NCI-H2029 (cell line): ENCODE measurements around the gene FKBP15.

Experiments used
- DNase-seq: peaks from one replicate; lab custom pipeline; 2025; lab: John Stamatoyannopoulos, UW

The FKBP15 gene

GRCh38 chr9:113228130-113228665 is 7.1 kb upstream of the FKBP15 start:
- DNase-seq, result peak; percentile 34

- no peak for DNase-seq
Observed at GRCh38 chr9:113227436-113227835, 6.4 kb upstream of the FKBP15 start.

GRCh38 chr9:113223963-113224362 is 2.9 kb upstream of the FKBP15 start:
- DNase-seq, result no peak

GRCh38 chr9:113222482-113222841 is 1.4 kb upstream of the FKBP15 start:
- no peak for DNase-seq

GRCh38 chr9:113221800-113222481 is 864 bp upstream of the FKBP15 start:
- DNase-seq, result no peak

- DNase-seq, result no peak
Observed at GRCh38 chr9:113220467-113221002, 542 bp downstream of the FKBP15 start.

- no peak for DNase-seq
Observed at GRCh38 chr9:113219969-113220368, 1.1 kb downstream of the FKBP15 start.

- no peak for DNase-seq
Observed at GRCh38 chr9:113219186-113219936, 1.7 kb downstream of the FKBP15 start.

GRCh38 chr9:113216406-113216805 is 4.7 kb downstream of the FKBP15 start:
- DNase-seq, result no peak

- peak; percentile 10 for DNase-seq
Observed at GRCh38 chr9:113215132-113215531, 5.9 kb downstream of the FKBP15 start.

- no peak for DNase-seq
Observed at GRCh38 chr9:113210815-113211214, 10.3 kb downstream of the FKBP15 start.

GRCh38 chr9:113205861-113206260 is 15.2 kb downstream of the FKBP15 start:
- DNase-seq, result no peak

GRCh38 chr9:113205432-113205831 is 15.6 kb downstream of the FKBP15 start:
- no peak for DNase-seq

- no peak for DNase-seq
Observed at GRCh38 chr9:113199683-113200329, 21.3 kb downstream of the FKBP15 start.

- DNase-seq, result no peak
Observed at GRCh38 chr9:113192455-113192854, 28.6 kb downstream of the FKBP15 start.

- DNase-seq, result no peak
Observed at GRCh38 chr9:113187929-113188595, 33.0 kb downstream of the FKBP15 start.

GRCh38 chr9:113186137-113186755 is 34.8 kb downstream of the FKBP15 start:
- no peak for DNase-seq

GRCh38 chr9:113185271-113185670 is 35.8 kb downstream of the FKBP15 start:
- no peak for DNase-seq

- DNase-seq, result no peak
Observed at GRCh38 chr9:113184539-113184938, 36.5 kb downstream of the FKBP15 start.

- DNase-seq, result no peak
Observed at GRCh38 chr9:113183956-113184488, 37.1 kb downstream of the FKBP15 start.

- DNase-seq, result no peak
Observed at GRCh38 chr9:113181165-113181564, 39.9 kb downstream of the FKBP15 start.
